HG03139 (cell line): ENCODE measurements around the gene APBA2.
"Not testable (repeated sequence)": the region's sequence is repeated elsewhere in the genome, so short reads cannot be mapped to it uniquely, and the experiment has no call there.

Source experiments
- ATAC-seq: cut with Tn5 transposase; IDR thresholded peaks from one replicate; pipeline ENCODE4 v1.9.1; 2021; ENCODE audit not compliant: unreplicated experiment

APBA2 gene

DNA sequence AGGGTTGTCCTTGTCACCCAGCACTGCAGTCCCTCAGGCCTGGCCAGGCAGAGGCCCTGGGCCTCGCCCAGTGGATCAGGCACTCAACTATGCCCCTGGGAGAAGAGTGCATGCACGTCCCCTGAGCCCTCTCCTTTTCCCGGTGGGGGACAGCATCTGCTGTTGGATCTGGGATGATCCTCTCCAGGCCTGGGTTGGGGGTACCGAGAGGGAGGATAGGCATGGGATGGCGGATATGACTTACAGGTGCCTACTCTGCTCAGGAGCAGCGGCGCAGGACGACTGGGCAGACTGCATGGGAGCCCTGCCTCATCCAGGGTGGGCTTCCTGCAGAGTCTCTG, 9.0 kb upstream of the APBA2 start:
- ATAC-seq: no peak

GRCh38 chr15:28878209-28878608, 7.6 kb upstream of the APBA2 start:
- ATAC-seq: no peak

DNA sequence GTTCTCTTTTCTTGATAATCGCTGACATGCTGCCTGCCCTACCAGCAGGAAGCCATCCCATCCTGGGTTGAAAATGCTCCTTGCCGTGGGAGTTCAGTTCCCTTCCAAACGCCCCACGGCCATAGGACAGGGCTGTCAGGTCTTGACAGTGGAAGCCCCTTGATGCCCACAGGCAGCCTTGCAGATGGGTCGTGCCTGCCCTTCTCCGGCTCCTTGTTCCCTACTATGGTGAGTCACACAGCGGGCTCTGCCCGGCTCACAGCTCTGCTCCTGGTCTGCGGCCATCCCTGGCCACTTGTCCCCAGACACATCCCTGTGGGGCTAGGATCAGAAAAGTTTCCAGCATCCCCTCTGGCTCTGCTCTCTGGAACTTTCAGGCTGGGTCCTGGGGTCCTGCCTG, 6.2 kb upstream of the APBA2 start:
- no peak for ATAC-seq

- ATAC-seq: no peak
Measured at GRCh38 chr15:28880680-28881079, 5.1 kb upstream of the APBA2 start.

DNA sequence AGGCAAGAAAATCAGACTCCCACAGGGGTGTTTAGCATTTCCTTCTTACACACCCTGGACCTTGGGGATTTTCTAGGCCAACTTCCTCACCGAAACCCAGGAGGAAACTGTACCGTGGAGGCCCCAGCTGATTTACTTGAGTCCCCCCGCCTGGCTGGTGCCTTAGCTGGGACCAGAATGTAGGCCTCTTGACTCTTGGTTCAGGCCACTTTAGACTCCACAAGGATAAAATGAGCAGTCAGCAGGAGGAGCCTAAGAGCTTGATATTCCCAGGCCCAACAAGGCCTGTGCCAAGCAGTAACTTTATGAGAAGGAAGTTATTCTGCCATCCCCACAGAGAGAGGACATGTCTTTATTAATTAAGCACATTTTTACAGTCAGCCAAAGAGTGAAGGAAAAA, 4.6 kb upstream of the APBA2 start:
- ATAC-seq: no peak

DNA sequence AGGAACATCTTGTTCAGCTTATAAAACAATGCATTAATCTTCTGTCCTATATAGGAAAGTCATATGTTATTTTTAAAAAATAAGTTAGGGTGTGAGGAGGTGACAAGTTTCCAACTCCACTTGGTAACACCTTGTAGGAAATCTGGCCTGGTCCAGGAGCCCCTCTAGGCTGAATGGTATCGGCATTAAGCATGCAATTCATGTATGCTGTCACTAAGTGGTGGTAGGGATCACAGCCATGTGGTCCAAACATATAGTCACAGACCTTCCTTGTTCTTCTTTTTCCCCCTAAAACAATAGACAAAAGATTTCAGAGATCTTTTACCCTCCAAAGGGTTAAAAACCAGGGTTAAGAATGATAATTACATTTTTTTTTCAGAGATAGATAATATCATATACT, 4.2 kb upstream of the APBA2 start:
- ATAC-seq: no peak

GRCh38 chr15:28884151-28884940, 1.4 kb upstream of the APBA2 start:
- ATAC-seq: no peak

DNA sequence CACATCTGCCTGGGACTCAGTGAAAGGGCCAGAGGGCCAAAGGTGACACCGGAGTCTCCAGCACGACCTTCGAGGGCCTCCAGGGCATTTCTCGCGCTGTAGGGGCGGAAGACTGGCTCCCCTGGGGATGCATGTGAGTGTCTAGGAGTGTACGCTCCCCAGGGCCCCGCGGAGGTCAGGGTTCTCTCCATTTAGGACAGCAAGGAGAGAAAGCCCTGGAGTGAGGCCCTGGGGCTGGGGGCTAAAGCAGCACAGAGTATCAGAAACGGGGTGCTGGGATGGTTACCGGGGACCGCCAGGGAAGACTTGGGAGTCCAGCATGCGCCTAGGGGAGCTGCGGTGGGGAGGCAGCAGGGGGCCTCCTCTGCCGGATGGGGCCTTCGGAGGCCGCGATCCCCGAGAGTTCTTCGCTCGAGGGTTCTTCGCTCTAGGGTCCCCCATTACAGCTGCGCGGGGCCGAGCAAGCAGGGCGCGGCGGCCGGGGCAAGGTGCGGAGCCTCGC, 595 bp upstream of the APBA2 start:
- ATAC-seq: no peak

- no peak for ATAC-seq
Measured at GRCh38 chr15:28886431-28887338, 911 bp downstream of the APBA2 start.

DNA sequence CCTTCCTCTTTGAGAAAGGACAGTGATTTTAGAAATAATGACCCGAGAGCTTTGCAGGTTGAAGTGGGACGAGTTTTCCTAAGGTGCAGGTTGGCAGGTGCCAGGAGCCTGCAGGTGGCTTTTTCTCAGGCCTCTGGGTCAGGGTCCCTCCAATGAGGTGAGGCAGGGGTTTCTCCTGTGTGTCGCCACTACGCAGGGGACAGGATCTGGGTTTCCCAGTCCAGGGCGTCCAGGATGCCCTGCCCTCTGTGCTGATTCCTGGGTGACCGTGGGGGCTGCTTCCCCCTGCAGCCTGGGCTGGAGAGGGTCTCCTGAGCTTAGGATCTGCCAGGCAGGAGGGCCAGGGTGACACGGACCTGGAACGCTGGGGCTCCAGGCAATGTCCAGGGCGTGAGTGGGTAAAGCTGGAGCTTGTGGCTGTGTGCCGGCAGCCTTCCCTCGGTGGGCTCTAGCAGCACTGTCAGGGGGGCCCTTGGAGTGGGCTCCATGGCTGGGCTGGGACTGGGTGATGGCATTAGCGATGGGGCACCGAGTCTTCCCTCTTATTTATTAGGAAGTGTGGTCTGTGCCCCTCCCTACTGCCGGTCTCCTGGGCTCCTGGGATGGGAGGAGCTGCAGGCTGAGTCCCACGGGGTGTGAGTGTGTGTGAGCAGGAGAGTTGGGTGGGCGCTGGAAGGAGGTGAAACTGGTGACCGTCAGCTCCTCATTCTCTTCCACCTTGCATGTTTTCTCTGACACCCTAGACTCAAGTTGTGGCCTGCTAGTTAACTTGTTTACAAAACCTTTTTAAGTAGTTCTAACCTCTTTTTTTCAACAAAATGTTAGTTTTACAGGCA, 1.8 kb downstream of the APBA2 start:
- no peak for ATAC-seq

GRCh38 chr15:28888302-28888894, 2.6 kb downstream of the APBA2 start:
- ATAC-seq: no peak

DNA sequence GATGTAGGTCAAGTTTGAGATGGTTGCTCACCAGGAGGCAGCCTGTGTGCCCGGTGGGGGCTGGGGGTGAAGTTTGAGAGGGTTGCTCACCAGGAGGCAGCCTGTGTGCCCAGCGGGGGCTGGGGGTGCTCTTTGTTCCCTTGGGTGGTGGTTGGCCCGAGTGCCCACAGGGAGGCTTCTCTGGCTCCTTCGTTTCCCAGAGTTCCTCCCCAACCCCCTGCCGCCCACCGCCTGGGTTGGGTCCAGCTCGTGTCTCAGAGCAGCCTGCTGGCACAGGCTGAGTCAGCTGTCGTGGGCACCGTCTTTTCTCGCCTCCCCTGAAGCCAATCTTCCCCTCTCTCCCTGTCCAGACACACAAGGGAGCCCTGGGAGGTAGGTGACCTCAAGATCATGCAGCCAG, 3.1 kb downstream of the APBA2 start:
- ATAC-seq: no peak

- no peak for ATAC-seq
Measured at GRCh38 chr15:28889346-28889745, 3.6 kb downstream of the APBA2 start.

GRCh38 chr15:28889871-28890270, 4.1 kb downstream of the APBA2 start:
- ATAC-seq: not testable (repeated sequence)

- not testable (repeated sequence) for ATAC-seq
Measured at GRCh38 chr15:28890291-28890690, 4.5 kb downstream of the APBA2 start.

DNA sequence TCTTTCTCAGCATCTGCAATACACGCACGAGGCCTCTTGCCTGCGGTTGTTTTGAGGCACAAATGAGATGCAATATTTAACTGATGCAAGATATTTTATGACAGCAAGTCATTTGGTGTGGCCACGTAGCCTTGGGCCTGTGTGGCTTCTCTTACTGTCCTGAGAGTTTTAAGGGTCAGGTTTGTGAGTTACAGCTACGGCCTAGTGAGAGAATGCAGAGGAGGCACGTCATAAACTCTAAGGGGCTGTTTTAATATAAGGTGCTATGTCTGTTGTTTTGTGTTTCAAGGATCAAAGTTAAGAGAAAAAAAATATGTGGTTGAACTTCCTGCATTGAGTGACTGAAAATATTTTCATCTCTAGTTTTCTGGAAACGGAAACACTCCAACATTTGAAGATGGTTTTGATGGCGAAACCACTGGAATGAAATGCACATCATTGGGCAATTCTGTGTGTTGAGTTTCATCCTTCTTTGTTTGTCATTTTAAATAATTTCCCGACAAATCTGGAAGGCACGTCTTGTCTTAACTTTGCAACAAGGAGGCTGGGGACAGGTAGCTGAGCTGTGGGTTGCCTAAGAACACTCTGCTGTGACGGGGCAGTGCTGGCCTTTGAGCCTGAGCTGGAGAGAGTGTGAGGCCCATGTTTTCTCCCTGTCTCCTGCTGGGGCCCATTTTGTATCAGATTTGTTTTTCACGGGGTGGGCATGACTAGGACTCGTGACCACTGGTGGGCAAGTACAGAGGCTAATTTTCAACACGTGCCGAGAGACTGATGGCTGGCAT, 5.1 kb downstream of the APBA2 start:
- no peak for ATAC-seq

DNA sequence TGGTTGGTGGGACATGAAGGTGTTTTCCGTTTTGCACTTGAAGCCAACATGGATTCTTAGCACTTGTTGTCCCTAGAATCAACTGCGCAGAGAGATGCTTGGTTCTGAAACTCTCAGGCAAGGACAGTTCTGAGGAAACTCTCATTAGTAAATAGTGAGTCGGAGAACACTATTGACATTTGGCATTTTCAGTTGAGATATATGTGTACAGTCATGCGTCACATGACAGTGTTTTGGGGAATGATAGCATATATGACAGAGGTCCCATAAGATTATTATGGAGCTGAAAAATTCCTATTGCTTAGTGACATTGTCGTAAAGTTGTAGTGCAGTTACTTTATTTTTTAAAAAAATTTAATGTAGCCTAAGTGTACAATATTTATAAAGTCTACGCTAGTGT, 5.8 kb downstream of the APBA2 start:
- no peak for ATAC-seq

- ATAC-seq: no peak
Measured at GRCh38 chr15:28892789-28893610, 7.2 kb downstream of the APBA2 start.

GRCh38 chr15:28894631-28895030, 8.9 kb downstream of the APBA2 start:
- no peak for ATAC-seq
